ENCODE results near the gene CCDC77. TPM values are rescaled to one million over a fixed set of nuclear protein-coding genes. Genes with fewer than 3 reads are reported as not detected.

The CCDC77 gene
- total and polyA plus RNA-seq, 12 donors, result 5.1 to 47.5 (median 9.3) TPM

DNA sequence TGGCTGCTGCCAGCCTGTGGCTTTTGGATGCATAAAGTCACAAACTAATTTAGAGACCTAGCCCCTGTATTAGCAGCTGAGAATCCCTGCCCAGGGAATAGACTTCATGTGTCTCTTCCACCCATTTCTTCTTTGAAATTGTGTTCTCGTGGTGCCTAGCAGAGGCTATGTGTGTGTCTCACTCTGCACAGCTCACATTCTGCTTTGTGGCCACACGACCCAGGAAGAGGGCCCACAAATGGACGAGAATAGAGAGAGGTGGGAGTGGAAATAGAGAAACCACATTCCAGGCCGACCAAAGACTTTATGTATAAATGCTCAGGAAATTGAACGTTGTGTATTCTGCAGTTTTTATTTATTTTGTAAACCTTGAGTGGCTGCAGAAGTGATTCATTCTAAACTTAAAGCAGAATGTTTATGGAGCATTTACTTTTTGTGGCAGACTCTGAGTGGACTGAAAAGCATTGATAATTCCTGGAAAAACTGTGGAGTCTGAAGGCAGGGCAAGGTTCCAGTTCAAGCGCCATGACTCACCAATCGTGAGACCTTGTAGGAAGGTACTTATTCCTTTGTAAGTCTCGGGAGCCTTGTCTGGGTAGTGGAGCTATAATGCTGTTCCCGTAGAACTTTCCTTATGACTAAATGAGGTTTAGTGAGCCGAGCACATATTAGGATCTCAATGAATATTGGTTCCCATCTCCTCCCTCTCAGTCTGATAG lies 67.4 kb downstream of the CCDC77 start:
- 42 to 60% (median 48%) methylated on average over 10 of the region's 10 CpGs for WGBS, 4 donors
- H3K4me3 ChIP-seq, result no peak overlapping the region
- H3K4me1 ChIP-seq (replicated peaks in 1 of 2), result peaks cover 13 to 46% of the 10 kb centered on the region in 2 donors
- intact Hi-C loops (cut with DNase I), result no loop called here
- no peaks in the 10 kb centered on the region for H3K36me3 ChIP-seq (replicated peaks in 1 of 2)
- H3K27me3 ChIP-seq, result no peaks in the 10 kb centered on the region
- DNase-seq, result peak in 6 of 7 donors; percentile 57 to 80 (median 76)
- peak overlapping the region in 3 of 5 donors; percentile 22 to 84 (median 81) for H3K27ac ChIP-seq
- no peak for TF ChIP-seq POLR2A (IDR thresholded peaks at IDR 0.05)
- TF ChIP-seq, protein P1, sequence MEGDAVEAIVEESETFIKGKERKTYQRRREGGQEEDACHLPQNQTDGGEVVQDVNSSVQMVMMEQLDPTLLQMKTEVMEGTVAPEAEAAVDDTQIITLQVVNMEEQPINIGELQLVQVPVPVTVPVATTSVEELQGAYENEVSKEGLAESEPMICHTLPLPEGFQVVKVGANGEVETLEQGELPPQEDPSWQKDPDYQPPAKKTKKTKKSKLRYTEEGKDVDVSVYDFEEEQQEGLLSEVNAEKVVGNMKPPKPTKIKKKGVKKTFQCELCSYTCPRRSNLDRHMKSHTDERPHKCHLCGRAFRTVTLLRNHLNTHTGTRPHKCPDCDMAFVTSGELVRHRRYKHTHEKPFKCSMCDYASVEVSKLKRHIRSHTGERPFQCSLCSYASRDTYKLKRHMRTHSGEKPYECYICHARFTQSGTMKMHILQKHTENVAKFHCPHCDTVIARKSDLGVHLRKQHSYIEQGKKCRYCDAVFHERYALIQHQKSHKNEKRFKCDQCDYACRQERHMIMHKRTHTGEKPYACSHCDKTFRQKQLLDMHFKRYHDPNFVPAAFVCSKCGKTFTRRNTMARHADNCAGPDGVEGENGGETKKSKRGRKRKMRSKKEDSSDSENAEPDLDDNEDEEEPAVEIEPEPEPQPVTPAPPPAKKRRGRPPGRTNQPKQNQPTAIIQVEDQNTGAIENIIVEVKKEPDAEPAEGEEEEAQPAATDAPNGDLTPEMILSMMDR (IDR thresholded peaks at IDR 0.05), result no peak
- no peaks in the 10 kb centered on the region for H3K9me3 ChIP-seq (replicated peaks in 1 of 3)

DNA sequence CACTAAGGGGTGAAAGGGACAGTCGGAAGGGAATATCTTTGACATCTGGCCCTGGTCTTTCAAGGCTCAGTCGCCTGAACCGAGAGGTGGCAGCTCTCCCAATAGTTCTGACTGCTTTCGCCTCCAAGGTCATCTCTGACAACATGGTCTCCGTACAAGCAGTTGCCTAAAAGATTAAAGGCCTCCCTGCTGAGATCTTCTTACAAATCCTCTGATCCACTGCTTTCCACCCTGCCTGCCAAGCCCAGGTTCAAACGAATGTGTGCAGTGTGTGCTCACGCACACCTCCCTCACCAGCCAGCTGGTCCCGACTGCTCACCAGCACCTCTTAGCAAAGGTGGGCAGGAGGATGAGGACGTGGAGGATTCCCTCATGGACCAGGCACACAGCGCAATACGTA lies 68.7 kb downstream of the CCDC77 start:
- Histone ChIP-seq H3K4me1 (replicated peaks in 1 of 2) (peaks cover 13 to 40% of the 10 kb centered on the region in 2 donors), H3K27ac (peak overlapping the region; percentile 22 to 84 (median 53)), H3K4me3 (no peak overlapping the region), H3K9me3 (replicated peaks in 1 of 3) (no peaks in the 10 kb centered on the region), H3K36me3 (replicated peaks in 1 of 2) (no peaks in the 10 kb centered on the region), H3K27me3 (no peaks in the 10 kb centered on the region)
- TF ChIP-seq POLR2A (IDR thresholded peaks at IDR 0.05), result no peak
- TF ChIP-seq, protein P1 (IDR thresholded peaks at IDR 0.05), result no peak
- peak; percentile 55 to 87 (median 80) for DNase-seq
- 45 to 55% (median 52%) methylated on average over 11 of the region's 11 CpGs for WGBS, 4 donors
- intact Hi-C loops (cut with DNase I), result no loop called here

DNA sequence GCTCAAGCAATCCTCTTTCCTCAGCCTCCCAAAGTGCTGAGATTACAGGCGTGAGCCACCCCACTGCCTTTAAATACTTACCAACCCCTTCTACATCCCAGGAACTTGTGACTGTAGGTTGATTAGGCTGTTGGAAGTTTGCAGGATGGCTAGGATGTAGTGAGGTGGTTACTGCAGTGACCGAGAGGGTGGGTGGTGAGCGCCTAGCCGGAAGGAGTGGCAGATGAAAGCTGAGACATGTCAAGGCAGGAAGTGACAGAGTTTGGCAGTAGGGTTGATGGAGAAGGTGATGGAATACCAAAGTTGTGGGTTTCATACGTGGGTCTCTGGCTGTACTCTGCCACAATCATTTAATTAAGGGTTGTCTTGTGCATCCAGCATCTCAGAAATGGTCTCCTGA lies 71.8 kb downstream of the CCDC77 start:
- Histone ChIP-seq H3K36me3 (replicated peaks in 1 of 2) (no peaks in the 10 kb centered on the region), H3K9me3 (replicated peaks in 1 of 3) (no peaks in the 10 kb centered on the region), H3K4me1 (replicated peaks in 1 of 2) (peaks cover 13 to 16% of the 10 kb centered on the region in 2 donors), H3K27ac (no peak overlapping the region), H3K27me3 (no peaks in the 10 kb centered on the region), H3K4me3 (no peak overlapping the region)
- intact Hi-C loops (cut with DNase I), result no loop called here
- DNase-seq, result peak in 2 of 7 donors; percentile 0 to 2
- 80 to 91% (median 88%) methylated on average over 5 of the region's 5 CpGs for WGBS, 4 donors
- TF ChIP-seq POLR2A (IDR thresholded peaks at IDR 0.05), result no peak
- TF ChIP-seq, protein P1 (IDR thresholded peaks at IDR 0.05), result no peak

DNA sequence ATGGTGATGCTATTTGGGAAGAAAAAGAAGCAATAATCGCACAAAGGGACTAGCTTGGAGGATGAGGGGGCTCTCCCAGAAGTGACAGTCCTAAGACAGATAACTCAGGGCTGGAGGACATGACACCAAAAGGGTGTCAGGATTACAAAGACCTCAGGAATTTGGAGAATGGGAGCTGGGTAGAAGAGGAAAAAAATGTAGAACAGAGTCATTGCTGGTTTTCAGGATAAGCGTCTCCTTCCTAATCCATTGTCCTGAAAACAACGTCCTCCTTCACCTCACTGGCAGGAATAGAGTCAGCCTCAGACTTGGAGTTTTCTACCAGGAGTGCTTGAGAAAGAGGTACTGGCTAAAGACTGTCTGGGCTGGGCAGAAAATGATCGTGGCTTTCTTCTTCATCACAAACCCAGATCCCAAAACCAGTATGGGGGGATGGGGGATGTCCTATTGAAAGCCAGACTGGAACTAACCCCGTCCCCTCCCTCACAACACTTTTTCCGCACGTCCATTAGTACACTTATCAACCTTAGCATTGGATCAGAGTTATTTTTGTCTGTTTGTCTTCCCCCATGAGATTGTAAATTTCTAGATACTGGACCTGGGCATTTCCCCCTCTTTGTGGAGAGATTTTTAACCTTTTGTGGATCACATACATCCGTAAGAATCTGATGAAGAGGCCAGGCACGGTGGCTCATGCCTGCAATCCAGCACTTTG lies 72.6 kb downstream of the CCDC77 start:
- no peak overlapping the region for H3K27ac ChIP-seq

More for the DNA sequence above, 72.6 kb downstream of the CCDC77 start:
- Histone ChIP-seq H3K4me3 (no peak overlapping the region), H3K36me3 (replicated peaks in 1 of 2) (no peaks in the 10 kb centered on the region), H3K27me3 (no peaks in the 10 kb centered on the region), H3K4me1 (replicated peaks in 1 of 2) (peaks cover 8% of the 10 kb centered on the region in 2 donors), H3K9me3 (replicated peaks in 1 of 3) (no peaks in the 10 kb centered on the region)
- intact Hi-C loops (cut with DNase I), result no loop called here
- DNase-seq, result peak in 2 of 7 donors; percentile 3 to 13
- WGBS, 4 donors, result 79 to 82% (median 81%) methylated on average over 9 of the region's 9 CpGs
- no peak for TF ChIP-seq POLR2A (IDR thresholded peaks at IDR 0.05)
- TF ChIP-seq, protein P1 (IDR thresholded peaks at IDR 0.05), result no peak
